ENCODE data around the gene EMX1.

Gene EMX1

GRCh38 chr2:72925328-72925943 lies 8.1 kb downstream of the EMX1 start:
- Histone ChIP-seq H3K27ac (no peak overlapping the region), H3K36me3 (peaks cover 23% of the 10 kb centered on the region), H3K27me3 (ENCODE audit: insufficient read depth, low read depth, severe bottlenecking) (peaks cover 4% of the 10 kb centered on the region), H3K4me3 (ENCODE audit: low read depth, low read length) (no peak overlapping the region), H3K9me3 (ENCODE audit: severe bottlenecking) (no peaks in the 10 kb centered on the region)
- no peak for TF ChIP-seq CTCF (IDR thresholded peaks at IDR 0.05; ENCODE audit: low read depth, low read length)
- no peak for DNase-seq

GRCh38 chr2:72926368-72926767 lies 9.0 kb downstream of the EMX1 start:
- peaks cover 14% of the 10 kb centered on the region for H3K36me3 ChIP-seq
- no peaks in the 10 kb centered on the region for H3K27me3 ChIP-seq (ENCODE audit: insufficient read depth, low read depth, severe bottlenecking)
- no peak overlapping the region for H3K4me3 ChIP-seq (ENCODE audit: low read depth, low read length)
- DNase-seq = no peak
- H3K9me3 ChIP-seq (ENCODE audit: severe bottlenecking) = no peaks in the 10 kb centered on the region
- no peak overlapping the region for H3K27ac ChIP-seq
- TF ChIP-seq CTCF (IDR thresholded peaks at IDR 0.05; ENCODE audit: low read depth, low read length) = no peak

- H3K36me3 ChIP-seq = peaks cover 9% of the 10 kb centered on the region
- H3K27me3 ChIP-seq (ENCODE audit: insufficient read depth, low read depth, severe bottlenecking) = no peaks in the 10 kb centered on the region
Measured at GRCh38 chr2:72926811-72927465, 9.6 kb downstream of the EMX1 start.

GRCh38 chr2:72927619-72928550 lies 10.6 kb downstream of the EMX1 start:
- Histone ChIP-seq H3K9me3 (ENCODE audit: severe bottlenecking) (no peaks in the 10 kb centered on the region), H3K4me3 (ENCODE audit: low read depth, low read length) (no peak overlapping the region), H3K27me3 (ENCODE audit: insufficient read depth, low read depth, severe bottlenecking) (no peaks in the 10 kb centered on the region), H3K27ac (no peak overlapping the region), H3K36me3 (peaks cover 9% of the 10 kb centered on the region)
- no peak for DNase-seq
- TF ChIP-seq CTCF (IDR thresholded peaks at IDR 0.05; ENCODE audit: low read depth, low read length) = no peak

More at GRCh38 chr2:72926811-72927465, 9.6 kb downstream of the EMX1 start:
- no peak for DNase-seq
- TF ChIP-seq CTCF (IDR thresholded peaks at IDR 0.05; ENCODE audit: low read depth, low read length) = no peak
- H3K4me3 ChIP-seq (ENCODE audit: low read depth, low read length) = no peak overlapping the region
- H3K27ac ChIP-seq = no peak overlapping the region
- no peaks in the 10 kb centered on the region for H3K9me3 ChIP-seq (ENCODE audit: severe bottlenecking)

GRCh38 chr2:72929010-72929409 lies 11.7 kb downstream of the EMX1 start:
- Histone ChIP-seq H3K9me3 (ENCODE audit: severe bottlenecking) (no peaks in the 10 kb centered on the region), H3K27me3 (ENCODE audit: insufficient read depth, low read depth, severe bottlenecking) (no peaks in the 10 kb centered on the region), H3K27ac (no peak overlapping the region), H3K4me3 (ENCODE audit: low read depth, low read length) (no peak overlapping the region), H3K36me3 (peaks cover 13% of the 10 kb centered on the region)
- TF ChIP-seq CTCF (IDR thresholded peaks at IDR 0.05; ENCODE audit: low read depth, low read length) = no peak
- no peak for DNase-seq
